ENCODE data around the gene NDC1.

GRCh38 chr1:53715478-53715877 lies 122.6 kb downstream of the NDC1 start:
- TF ChIP-seq POLR2A (IDR thresholded peaks at IDR 0.05; ENCODE audit: low read length) (no peak), GATA1 (IDR thresholded peaks at IDR 0.05; ENCODE audit: low read depth, low read length) (no peak)
